Measurements from ENCODE around the gene FAM177B.

The FAM177B gene

DNA sequence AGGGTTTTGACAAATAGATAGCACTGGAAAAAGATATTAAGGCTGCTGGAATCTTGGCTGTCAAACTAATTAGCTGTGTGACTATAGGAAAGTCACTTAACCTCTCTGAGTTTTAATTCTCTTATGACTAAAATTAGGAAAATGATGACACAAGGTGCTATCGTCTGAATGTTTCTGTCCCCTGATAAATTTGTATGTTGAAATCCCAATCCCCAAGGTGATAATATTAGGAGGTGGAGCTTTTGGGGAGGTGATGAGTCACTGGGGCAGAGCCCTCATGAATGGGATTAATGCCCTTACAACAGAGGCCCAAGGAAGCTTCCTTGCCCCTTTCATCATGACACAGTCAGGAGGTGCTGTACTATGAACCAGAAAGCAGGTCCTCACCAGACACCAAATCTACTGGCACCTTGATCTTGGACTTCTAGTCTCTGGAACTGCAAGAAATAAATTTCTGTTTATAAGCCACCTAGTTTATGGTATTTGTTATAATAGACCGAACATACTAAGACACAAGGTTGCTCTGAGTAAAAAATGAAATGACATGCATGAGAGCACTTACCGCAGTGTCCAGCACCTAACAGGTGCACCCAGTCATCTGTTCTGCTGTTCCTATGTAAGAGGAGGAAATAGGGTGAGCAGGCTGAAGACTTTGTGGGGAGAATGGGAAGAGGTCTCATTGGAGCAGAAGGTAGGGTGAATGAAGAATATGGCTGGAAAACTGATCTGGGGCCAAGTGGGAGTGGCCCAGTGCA, 51.6 kb downstream of the FAM177B start:
- DNase-seq = no peak

DNA sequence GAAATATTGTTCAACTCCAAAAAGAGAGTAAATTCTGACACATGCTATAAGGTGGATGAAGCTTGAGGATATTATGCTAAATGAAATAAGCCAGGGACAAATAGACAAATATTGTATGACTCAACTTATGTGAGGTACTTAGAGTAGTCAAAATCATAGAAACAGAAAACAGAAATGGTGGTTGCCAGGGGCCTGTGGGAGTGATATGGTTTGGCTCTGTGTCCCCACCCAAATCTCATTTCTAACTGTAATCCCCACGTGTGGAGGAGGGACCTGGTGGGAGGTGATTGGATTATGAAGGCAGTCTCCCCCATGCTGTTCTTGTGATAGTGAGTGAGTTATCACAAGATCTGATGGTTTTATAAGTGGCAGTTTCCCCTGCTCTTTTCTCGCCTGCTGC, 53.1 kb downstream of the FAM177B start:
- no peak for DNase-seq

DNA sequence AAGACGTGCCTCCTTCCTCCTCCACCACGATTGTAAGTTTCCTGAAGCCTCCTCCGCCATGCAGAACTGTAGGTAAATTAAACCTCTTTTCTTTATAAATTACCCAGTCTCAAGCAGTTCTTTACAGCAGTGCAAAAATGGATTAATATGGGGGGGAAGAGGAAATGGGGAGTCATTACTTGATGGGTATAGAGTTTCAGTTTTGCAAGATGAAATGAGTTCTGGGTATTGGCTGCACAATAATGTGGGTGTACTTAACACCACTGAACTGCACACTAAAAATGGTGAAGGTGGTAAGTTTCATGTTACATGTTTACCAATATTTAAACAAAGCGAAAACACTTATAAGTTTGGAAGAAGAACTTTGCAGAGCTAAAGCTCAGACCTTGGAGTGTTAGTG, 53.5 kb downstream of the FAM177B start:
- DNase-seq = no peak

DNA sequence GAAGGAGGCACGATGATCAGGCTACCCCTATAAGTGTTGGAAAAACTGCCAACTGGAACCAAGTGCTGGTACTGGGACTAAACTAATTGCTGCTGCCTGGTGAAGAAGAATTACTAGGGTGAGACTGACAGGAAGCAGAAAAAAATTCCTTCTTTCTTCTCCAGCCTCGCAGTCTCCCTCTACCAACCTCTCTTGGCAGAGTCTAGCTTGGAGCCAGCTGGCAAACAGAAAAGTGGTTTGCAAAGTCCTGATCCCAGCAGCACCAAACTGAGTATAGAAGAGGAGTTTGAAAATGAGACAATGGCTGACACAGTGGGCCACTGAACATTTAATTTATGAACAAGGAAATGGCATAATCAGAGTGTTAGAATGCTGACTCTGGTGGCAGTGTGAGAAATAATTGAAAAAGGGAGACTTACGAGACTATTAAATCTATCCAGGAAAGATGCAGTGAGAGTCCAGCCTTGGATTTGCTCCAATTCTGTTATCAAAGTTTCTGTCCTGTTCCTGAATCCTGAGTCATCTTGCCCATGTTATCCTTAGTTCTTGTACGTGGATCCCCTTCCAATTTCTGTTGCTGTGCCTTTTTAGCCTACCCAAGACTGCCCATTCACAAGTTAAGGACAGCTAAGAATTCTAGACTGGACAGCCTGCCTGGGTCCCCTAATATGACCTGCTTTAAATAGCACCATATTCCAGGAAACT, 54.2 kb downstream of the FAM177B start:
- DNase-seq = no peak

DNA sequence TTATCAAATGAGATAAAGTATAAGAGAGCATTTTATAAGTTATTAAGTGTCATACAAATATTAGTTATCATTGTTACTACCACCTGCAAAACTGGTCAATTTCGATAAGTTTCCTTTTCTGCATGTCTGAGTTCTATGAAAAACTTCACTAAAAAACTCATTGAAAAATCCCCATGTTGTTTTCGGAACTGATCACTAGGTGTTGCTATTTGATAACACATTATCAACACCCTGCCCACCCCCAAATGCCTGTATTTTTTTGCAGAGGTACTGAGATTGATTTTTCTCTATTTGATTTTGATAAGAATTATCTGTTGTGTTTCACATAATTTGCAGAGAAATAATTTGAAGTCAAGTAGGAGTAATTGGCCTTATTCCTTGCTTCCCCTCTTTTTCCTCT, 55.7 kb downstream of the FAM177B start:
- peak; percentile 28 for DNase-seq

DNA sequence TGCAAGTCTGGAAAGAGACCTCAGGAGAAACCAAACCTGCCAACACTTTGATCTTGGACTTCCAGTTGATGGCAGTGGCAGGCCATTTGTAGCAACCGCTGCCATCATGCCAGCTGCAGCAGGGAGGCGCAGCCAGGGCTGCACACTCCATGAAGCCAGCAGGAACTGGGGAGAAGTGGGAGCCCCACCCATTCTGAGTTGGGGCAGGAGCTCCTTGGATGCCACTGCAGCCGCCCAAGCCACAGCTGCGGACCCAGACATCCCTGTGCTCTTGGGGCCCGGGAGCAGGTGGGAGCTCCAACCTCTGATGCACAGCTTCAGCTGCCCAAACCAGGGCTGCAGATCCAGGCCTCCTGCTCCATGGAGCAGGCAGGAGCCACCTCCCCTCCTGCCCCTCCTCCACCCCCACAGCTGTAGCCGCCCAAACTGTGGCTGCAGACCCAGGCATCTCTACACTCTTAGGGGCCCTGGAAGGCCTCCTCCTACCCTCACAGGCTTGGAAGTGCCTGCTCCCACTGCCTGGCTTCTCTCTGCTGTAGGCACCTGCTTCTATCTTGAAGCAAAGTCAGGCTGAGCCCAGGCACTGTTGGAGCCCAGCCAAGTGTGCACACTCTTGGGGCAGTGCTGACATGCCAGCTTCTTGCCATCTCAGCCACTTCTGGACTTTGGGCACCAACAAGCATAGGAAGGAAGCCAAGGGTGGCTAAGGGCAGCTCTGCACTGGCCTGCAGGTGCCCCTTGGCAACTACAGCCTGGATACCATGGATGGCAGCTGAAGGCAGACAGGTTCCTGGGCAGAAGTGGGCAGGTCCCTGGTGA, 57.9 kb downstream of the FAM177B start:
- DNase-seq = no peak

DNA sequence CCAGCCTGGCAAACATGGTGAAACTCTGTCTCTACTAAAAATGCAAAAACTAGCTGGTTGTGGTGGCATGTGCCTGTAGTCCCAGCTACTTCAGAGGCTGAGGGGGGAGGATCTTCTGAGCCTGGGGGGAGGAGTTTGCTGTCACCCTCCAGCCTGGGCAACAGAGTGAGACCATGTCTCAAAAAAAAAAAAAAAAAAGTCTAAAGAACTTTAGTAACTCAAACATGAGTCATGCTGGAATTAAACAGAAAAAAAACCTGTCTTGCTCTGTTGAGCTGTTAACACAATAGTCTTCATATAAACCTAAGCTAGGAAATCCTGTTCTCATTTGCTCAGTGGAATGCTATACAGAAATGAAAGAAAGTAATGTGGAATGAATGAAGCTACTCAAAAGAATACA, 61.1 kb downstream of the FAM177B start:
- DNase-seq = peak; percentile 55

DNA sequence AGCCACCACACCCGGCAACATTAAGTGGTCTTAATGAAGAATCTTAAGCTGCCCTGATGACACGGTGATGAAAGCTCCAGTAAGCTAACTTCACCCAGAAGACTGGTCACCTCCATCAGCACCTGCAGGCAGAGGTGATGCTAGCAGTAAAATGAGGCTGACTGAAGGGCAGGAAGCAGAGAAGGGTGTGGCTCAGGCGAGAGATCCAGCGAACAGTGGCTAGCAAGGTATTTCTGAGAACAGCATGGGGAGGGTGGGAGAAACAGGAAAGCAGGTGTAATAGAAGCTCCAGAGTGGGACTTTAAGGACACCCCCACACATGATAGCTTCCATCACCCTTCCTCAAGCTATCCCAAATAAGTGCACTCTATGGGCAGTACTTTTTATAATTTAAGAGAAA, 62.0 kb downstream of the FAM177B start:
- no peak for DNase-seq

Measured in fibroblast of upper back skin (primary cell).